Right lobe of liver (tissue), 4 donors: ENCODE data around the gene CYP2D6.

Experiments
- POLR2A ChIP-seq: fragments of 450-650 bp; IDR thresholded peaks from one replicate; pipeline ENCODE4 v1.6.1; 2017; ENCODE audit warnings: antibody characterized with exemption, mild to moderate bottlenecking
- TF ChIP-seq, protein P1 (sequence below), 4 donors: fragments of 200-600 bp in 3 of 4; fragments of 450-650 bp in 1 of 4; IDR thresholded peaks; one replicate each; pipeline versions ENCODE4 v1.5.1 to v1.8.0; 2016 to 2022; ENCODE audit warnings: antibody characterized with exemption in 4 of 4, mild to moderate bottlenecking in 2 of 4
- donor health status: DM: no; HTN: no; CAD: no.
- donor health status: DM: no; HTN: no; CAD: no.
- donor health status: DM: no; HTN: yes; CAD: no.

- TF ChIP-seq POLR2A = no peak
- TF ChIP-seq, protein P1, sequence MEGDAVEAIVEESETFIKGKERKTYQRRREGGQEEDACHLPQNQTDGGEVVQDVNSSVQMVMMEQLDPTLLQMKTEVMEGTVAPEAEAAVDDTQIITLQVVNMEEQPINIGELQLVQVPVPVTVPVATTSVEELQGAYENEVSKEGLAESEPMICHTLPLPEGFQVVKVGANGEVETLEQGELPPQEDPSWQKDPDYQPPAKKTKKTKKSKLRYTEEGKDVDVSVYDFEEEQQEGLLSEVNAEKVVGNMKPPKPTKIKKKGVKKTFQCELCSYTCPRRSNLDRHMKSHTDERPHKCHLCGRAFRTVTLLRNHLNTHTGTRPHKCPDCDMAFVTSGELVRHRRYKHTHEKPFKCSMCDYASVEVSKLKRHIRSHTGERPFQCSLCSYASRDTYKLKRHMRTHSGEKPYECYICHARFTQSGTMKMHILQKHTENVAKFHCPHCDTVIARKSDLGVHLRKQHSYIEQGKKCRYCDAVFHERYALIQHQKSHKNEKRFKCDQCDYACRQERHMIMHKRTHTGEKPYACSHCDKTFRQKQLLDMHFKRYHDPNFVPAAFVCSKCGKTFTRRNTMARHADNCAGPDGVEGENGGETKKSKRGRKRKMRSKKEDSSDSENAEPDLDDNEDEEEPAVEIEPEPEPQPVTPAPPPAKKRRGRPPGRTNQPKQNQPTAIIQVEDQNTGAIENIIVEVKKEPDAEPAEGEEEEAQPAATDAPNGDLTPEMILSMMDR (IDR thresholded peaks at IDR 0.05) = no peak
These were observed 29.6 kb upstream of the CYP2D6 start for GRCh38 chr22:42160251-42160650.
